ENCODE measurements around the gene COL9A3.

Gene COL9A3

GRCh38 chr20:62775206-62775605 is 41.6 kb upstream of the COL9A3 start:
- no peak overlapping the region for H3K27ac ChIP-seq
- no peaks in the 10 kb centered on the region for H4K20me1 ChIP-seq (ENCODE audit: insufficient read depth)
- no peak overlapping the region for H3K4me2 ChIP-seq
- no peaks in the 10 kb centered on the region for H3K4me1 ChIP-seq (ENCODE audit: low read depth, poor library complexity, severe bottlenecking)
- TF ChIP-seq, protein P1, sequence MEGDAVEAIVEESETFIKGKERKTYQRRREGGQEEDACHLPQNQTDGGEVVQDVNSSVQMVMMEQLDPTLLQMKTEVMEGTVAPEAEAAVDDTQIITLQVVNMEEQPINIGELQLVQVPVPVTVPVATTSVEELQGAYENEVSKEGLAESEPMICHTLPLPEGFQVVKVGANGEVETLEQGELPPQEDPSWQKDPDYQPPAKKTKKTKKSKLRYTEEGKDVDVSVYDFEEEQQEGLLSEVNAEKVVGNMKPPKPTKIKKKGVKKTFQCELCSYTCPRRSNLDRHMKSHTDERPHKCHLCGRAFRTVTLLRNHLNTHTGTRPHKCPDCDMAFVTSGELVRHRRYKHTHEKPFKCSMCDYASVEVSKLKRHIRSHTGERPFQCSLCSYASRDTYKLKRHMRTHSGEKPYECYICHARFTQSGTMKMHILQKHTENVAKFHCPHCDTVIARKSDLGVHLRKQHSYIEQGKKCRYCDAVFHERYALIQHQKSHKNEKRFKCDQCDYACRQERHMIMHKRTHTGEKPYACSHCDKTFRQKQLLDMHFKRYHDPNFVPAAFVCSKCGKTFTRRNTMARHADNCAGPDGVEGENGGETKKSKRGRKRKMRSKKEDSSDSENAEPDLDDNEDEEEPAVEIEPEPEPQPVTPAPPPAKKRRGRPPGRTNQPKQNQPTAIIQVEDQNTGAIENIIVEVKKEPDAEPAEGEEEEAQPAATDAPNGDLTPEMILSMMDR (conservative IDR thresholded peaks at IDR 0.05; ENCODE audit: low read depth, low read length), result no peak
- H2AFZ ChIP-seq (ENCODE audit: low read depth), result no peak overlapping the region; the same call in 1 of the 2 replicates
- peaks cover 90% of the 10 kb centered on the region for H3K27me3 ChIP-seq (ENCODE audit: insufficient read depth, low read depth)
- no peaks in the 10 kb centered on the region for H3K79me2 ChIP-seq (ENCODE audit: insufficient read depth, low read depth)
- H3K36me3 ChIP-seq (ENCODE audit: insufficient read depth), result no peaks in the 10 kb centered on the region
- no peak overlapping the region for H3K4me3 ChIP-seq (IDR thresholded peaks at IDR 0.05; ENCODE audit: insufficient read depth, low read depth, low read length)
- H3K9ac ChIP-seq, result no peak overlapping the region

DNA sequence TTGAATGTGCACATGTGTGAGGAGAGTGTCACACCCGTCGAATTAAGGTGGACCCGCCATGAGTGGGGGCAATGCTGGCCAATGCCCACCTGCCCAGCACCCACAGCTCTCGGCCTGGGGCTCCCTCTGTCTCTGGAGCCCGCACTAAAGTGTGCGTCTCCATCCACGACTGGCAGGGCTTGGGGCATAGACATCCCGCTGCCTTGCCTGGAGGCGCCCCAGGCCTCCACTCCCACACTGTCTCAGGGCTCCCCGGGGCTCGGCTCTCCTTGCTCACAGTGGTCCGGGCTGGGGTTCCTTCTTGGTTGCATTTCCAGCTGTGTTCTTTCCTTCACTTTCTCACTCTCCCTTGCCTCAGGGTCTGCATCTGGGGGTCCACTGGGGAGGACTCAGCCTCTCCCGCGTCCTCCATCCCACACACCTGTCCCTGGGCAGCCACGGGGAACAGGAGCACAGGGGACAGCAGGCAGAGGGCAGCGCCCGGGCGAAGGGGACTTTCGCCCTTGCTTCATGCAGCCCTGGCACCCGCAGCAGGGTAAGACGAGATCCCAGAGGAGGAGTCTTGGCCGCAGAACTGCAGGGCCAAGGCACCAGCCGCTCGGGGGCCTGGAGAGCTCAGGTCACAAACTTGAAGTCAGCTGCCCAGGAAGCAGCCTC is 40.7 kb upstream of the COL9A3 start:
- Histone ChIP-seq H4K20me1 (ENCODE audit: insufficient read depth) (no peaks in the 10 kb centered on the region), H3K4me3 (IDR thresholded peaks at IDR 0.05; ENCODE audit: insufficient read depth, low read depth, low read length) (no peak overlapping the region), H3K27ac (no peak overlapping the region), H3K27me3 (ENCODE audit: insufficient read depth, low read depth) (peaks cover 90% of the 10 kb centered on the region), H3K79me2 (ENCODE audit: insufficient read depth, low read depth) (no peaks in the 10 kb centered on the region), H3K9ac (no peak overlapping the region), H3K4me1 (ENCODE audit: low read depth, poor library complexity, severe bottlenecking) (no peaks in the 10 kb centered on the region), H3K4me2 (no peak overlapping the region), H2AFZ (ENCODE audit: low read depth) (peak overlapping the region; percentile 60; the same call in 1 of the 2 replicates), H3K36me3 (ENCODE audit: insufficient read depth) (no peaks in the 10 kb centered on the region)
- TF ChIP-seq, protein P1 (conservative IDR thresholded peaks at IDR 0.05; ENCODE audit: low read depth, low read length), result no peak

- Histone ChIP-seq H3K9ac (no peak overlapping the region), H3K27me3 (ENCODE audit: insufficient read depth, low read depth) (peaks cover 90% of the 10 kb centered on the region), H4K20me1 (ENCODE audit: insufficient read depth) (no peaks in the 10 kb centered on the region), H3K79me2 (ENCODE audit: insufficient read depth, low read depth) (no peaks in the 10 kb centered on the region), H2AFZ (ENCODE audit: low read depth) (peak overlapping the region; percentile 60), H3K27ac (no peak overlapping the region), H3K4me3 (IDR thresholded peaks at IDR 0.05; ENCODE audit: insufficient read depth, low read depth, low read length) (no peak overlapping the region), H3K4me1 (ENCODE audit: low read depth, poor library complexity, severe bottlenecking) (no peaks in the 10 kb centered on the region), H3K4me2 (no peak overlapping the region; the same call in 1 of the 2 replicates), H3K36me3 (ENCODE audit: insufficient read depth) (no peaks in the 10 kb centered on the region)
- TF ChIP-seq, protein P1 (conservative IDR thresholded peaks at IDR 0.05; ENCODE audit: low read depth, low read length), result no peak
These were observed 39.9 kb upstream of the COL9A3 start for GRCh38 chr20:62776692-62777527.

DNA sequence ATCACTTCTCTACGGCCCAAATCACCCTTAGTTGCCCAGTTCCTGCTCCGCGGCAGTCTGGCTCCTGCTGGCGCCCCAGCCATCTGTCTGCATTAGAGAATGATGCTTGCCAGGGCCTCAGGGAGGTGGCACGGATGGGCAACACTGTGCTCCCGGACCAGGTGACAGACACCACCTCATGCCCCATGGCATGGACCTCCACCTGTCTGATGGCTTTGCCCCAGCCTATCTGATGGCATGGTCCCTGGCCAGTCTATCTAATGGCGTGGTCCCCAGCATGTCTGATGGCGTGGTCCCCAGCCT is 39.4 kb upstream of the COL9A3 start:
- TF ChIP-seq, protein P1 (conservative IDR thresholded peaks at IDR 0.05; ENCODE audit: low read depth, low read length), result no peak
- Histone ChIP-seq H3K4me2 (no peak overlapping the region; the same call in 1 of the 2 replicates), H3K4me3 (IDR thresholded peaks at IDR 0.05; ENCODE audit: insufficient read depth, low read depth, low read length) (no peak overlapping the region), H3K79me2 (ENCODE audit: insufficient read depth, low read depth) (no peaks in the 10 kb centered on the region), H3K27me3 (ENCODE audit: insufficient read depth, low read depth) (peaks cover 90% of the 10 kb centered on the region), H4K20me1 (ENCODE audit: insufficient read depth) (no peaks in the 10 kb centered on the region), H3K9ac (no peak overlapping the region), H3K4me1 (ENCODE audit: low read depth, poor library complexity, severe bottlenecking) (no peaks in the 10 kb centered on the region), H3K36me3 (ENCODE audit: insufficient read depth) (no peaks in the 10 kb centered on the region), H2AFZ (ENCODE audit: low read depth) (peak overlapping the region; percentile 56), H3K27ac (no peak overlapping the region)
